AG09309 (cell line): Measurements from ENCODE around the gene ASTN2.
A peak's percentile ranks its signal among the peaks of the same experiment; 100 is the strongest.

Source experiments
- DNase-seq: peaks from one replicate; pipeline ENCODE4 v3.0.0-alpha.2; 2010; ENCODE audit warnings: low read depth
- H3K4me3 ChIP-seq: 2 replicates; pipeline ENCODE4 v1.5.1; 2011; ENCODE audit warnings: mild to moderate bottlenecking, low read depth, low read length, moderate library complexity; ENCODE audit not compliant: control insufficient read depth
- CTCF ChIP-seq: IDR thresholded peaks from 2 replicates; pipeline ENCODE4 v1.5.1; 2011; ENCODE audit warnings: mild to moderate bottlenecking, low read depth, low read length, inconsistent platforms; ENCODE audit not compliant: insufficient read depth, control insufficient read depth; ENCODE audit errors: missing control alignments

ASTN2 gene

GRCh38 chr9:116599342-116599884 lies 815.4 kb downstream of the ASTN2 start:
- H3K4me3 ChIP-seq: no peak overlapping the region
- no peak for TF ChIP-seq CTCF
- DNase-seq: no peak

- no peak overlapping the region for H3K4me3 ChIP-seq
- no peak for TF ChIP-seq CTCF
- DNase-seq: no peak
Observed at GRCh38 chr9:116596646-116597045, 818.2 kb downstream of the ASTN2 start.

- H3K4me3 ChIP-seq: no peak overlapping the region
- no peak for TF ChIP-seq CTCF
- peak; percentile 68 for DNase-seq
Observed at GRCh38 chr9:116594547-116594946, 820.3 kb downstream of the ASTN2 start.

- no peak overlapping the region for H3K4me3 ChIP-seq
- DNase-seq: no peak
- TF ChIP-seq CTCF: no peak
Observed at GRCh38 chr9:116592970-116593369, 821.9 kb downstream of the ASTN2 start.

- no peak for DNase-seq
Observed at GRCh38 chr9:116589392-116590354, 825.2 kb downstream of the ASTN2 start.

GRCh38 chr9:116587919-116588318 lies 826.9 kb downstream of the ASTN2 start:
- TF ChIP-seq CTCF: no peak
- DNase-seq: no peak

More at GRCh38 chr9:116589392-116590354, 825.2 kb downstream of the ASTN2 start:
- H3K4me3 ChIP-seq: no peak overlapping the region
- peak; percentile 23 for TF ChIP-seq CTCF

GRCh38 chr9:116585896-116586295 lies 829.0 kb downstream of the ASTN2 start:
- H3K4me3 ChIP-seq: no peak overlapping the region
- no peak for DNase-seq
- no peak for TF ChIP-seq CTCF

More at GRCh38 chr9:116587919-116588318, 826.9 kb downstream of the ASTN2 start:
- H3K4me3 ChIP-seq: no peak overlapping the region
